HG02642 (cell line): ENCODE measurements around the gene ADAMTS8.

ENCODE experiments used
- ATAC-seq: cut with Tn5 transposase; IDR thresholded peaks from one replicate; pipeline ENCODE4 v1.9.1; 2021; ENCODE audit warnings: mild to moderate bottlenecking; ENCODE audit not compliant: unreplicated experiment, poor library complexity

ADAMTS8 gene

GRCh38 chr11:130358398-130358797 is 70.0 kb downstream of the ADAMTS8 start:
- ATAC-seq: no peak
